Calu3 (cell line): ENCODE data around the gene OR8D2. TPM values are rescaled to one million over a fixed set of nuclear protein-coding genes. Genes with fewer than 3 reads are reported as not detected.

Experiments
- BruUV-seq: library from RNA; stranded (reverse); fragments of 400-500 nt; replicated peaks from 2 replicates; lab custom pipeline; 2021; lab: Mats Ljungman, UMichigan
- CTCF ChIA-PET: fragments of 300-600 bp; sonication (Branson Sonifier 250); formaldehyde crosslinking; loops from one replicate; lab custom pipeline; 2022; ENCODE audit warnings: antibody characterized with exemption; lab: Charles Lee
- DNase-seq: peaks from one replicate; pipeline ENCODE4 v3.0.0; 2022
- H3K27ac Mint-ChIP-seq: one replicate; pipeline ENCODE4 v1.8.0; 2022; ENCODE audit warnings: mixed read lengths; ENCODE audit not compliant: unreplicated experiment
- H3K27me3 Mint-ChIP-seq: one replicate; pipeline ENCODE4 v1.8.0; 2022; ENCODE audit warnings: mixed read lengths; ENCODE audit not compliant: unreplicated experiment
- H3K36me3 Mint-ChIP-seq: one replicate; pipeline ENCODE4 v1.8.0; 2022; ENCODE audit warnings: mild to moderate bottlenecking, moderate library complexity, mixed read lengths; ENCODE audit not compliant: insufficient read depth, unreplicated experiment
- H3K4me1 Mint-ChIP-seq: one replicate; pipeline ENCODE4 v1.8.0; 2022; ENCODE audit warnings: mild to moderate bottlenecking, low read depth, mixed read lengths; ENCODE audit not compliant: unreplicated experiment
- H3K4me3 Mint-ChIP-seq: one replicate; pipeline ENCODE4 v1.8.0; 2022; ENCODE audit warnings: mild to moderate bottlenecking, low read depth, moderate library complexity, mixed read lengths; ENCODE audit not compliant: unreplicated experiment
- H3K9me3 Mint-ChIP-seq: one replicate; pipeline ENCODE4 v1.8.0; 2022; ENCODE audit warnings: low read depth, mixed read lengths; ENCODE audit not compliant: unreplicated experiment
- CTCF ChIP-seq: fragments of 200-600 bp; IDR thresholded peaks from one replicate; pipeline ENCODE4 v1.8.0; 2022; ENCODE audit warnings: antibody characterized with exemption; ENCODE audit not compliant: unreplicated experiment
- intact Hi-C: fragments of 100-400 bp; cut with micrococcal nuclease; formaldehyde crosslinking; loops from one replicate; pipeline ENCODE4 v1.10.0; 2022; ENCODE audit not compliant: unreplicated experiment
- total RNA-seq: library from RNA; stranded (reverse); gene quantifications from 2 replicates; pipeline ENCODE4 v1.2.3, GENCODE V29; 2022

OR8D2 gene
- total RNA-seq, 1 experiment from 2014 or later: not detected

- no peaks in the 10 kb centered on the region for H3K27me3 Mint-ChIP-seq
- intact Hi-C loops: no loop called here
- DNase-seq: no peak
- no peak overlapping the region for H3K4me3 Mint-ChIP-seq
- H3K4me1 Mint-ChIP-seq: no peaks in the 10 kb centered on the region
- BruUV-seq: no TSS peak
- CTCF ChIA-PET: no interaction called here
- H3K9me3 Mint-ChIP-seq: peaks cover 5% of the 10 kb centered on the region
- no peaks in the 10 kb centered on the region for H3K36me3 Mint-ChIP-seq
- no peak overlapping the region for H3K27ac Mint-ChIP-seq
- no peak for TF ChIP-seq CTCF
Observed at GRCh38 chr11:124294687-124295086, 25.3 kb downstream of the OR8D2 start.

- peaks cover 10% of the 10 kb centered on the region for H3K9me3 Mint-ChIP-seq
- TF ChIP-seq CTCF: no peak
- BruUV-seq: no TSS peak
- H3K4me1 Mint-ChIP-seq: no peaks in the 10 kb centered on the region
- intact Hi-C loops: no loop called here
- H3K4me3 Mint-ChIP-seq: no peak overlapping the region
- no peaks in the 10 kb centered on the region for H3K36me3 Mint-ChIP-seq
- CTCF ChIA-PET: no interaction called here
- no peak overlapping the region for H3K27ac Mint-ChIP-seq
- DNase-seq: no peak
- no peaks in the 10 kb centered on the region for H3K27me3 Mint-ChIP-seq
Observed at GRCh38 chr11:124285610-124286344, 34.2 kb downstream of the OR8D2 start.

GRCh38 chr11:124278261-124278660 lies 41.7 kb downstream of the OR8D2 start:
- CTCF ChIA-PET: no interaction called here
- TF ChIP-seq CTCF: no peak
- H3K4me3 Mint-ChIP-seq: no peak overlapping the region
- H3K36me3 Mint-ChIP-seq: no peaks in the 10 kb centered on the region
- H3K27me3 Mint-ChIP-seq: no peaks in the 10 kb centered on the region
- no peak for DNase-seq
- H3K27ac Mint-ChIP-seq: no peak overlapping the region
- no peaks in the 10 kb centered on the region for H3K4me1 Mint-ChIP-seq
- H3K9me3 Mint-ChIP-seq: peaks cover 10% of the 10 kb centered on the region
- intact Hi-C loops: no loop called here
- no TSS peak for BruUV-seq

- Mint-ChIP-seq H3K9me3 (peaks cover 8% of the 10 kb centered on the region), H3K36me3 (no peaks in the 10 kb centered on the region), H3K4me3 (no peak overlapping the region), H3K4me1 (no peaks in the 10 kb centered on the region), H3K27me3 (no peaks in the 10 kb centered on the region), H3K27ac (no peak overlapping the region)
- CTCF ChIA-PET: no interaction called here
- DNase-seq: no peak
- intact Hi-C loops: no loop called here
- BruUV-seq: no TSS peak
- no peak for TF ChIP-seq CTCF
Observed at GRCh38 chr11:124277804-124278203, 42.2 kb downstream of the OR8D2 start.
